ENCODE results near the gene APBA1. TPM values are rescaled to one million over a fixed set of nuclear protein-coding genes. Genes with fewer than 3 reads are reported as not detected.

APBA1 gene
- total and polyA plus RNA-seq, 2 of the 4 experiments (the other 2 are of a cell fraction) = 3.8 to 5.1 TPM

DNA sequence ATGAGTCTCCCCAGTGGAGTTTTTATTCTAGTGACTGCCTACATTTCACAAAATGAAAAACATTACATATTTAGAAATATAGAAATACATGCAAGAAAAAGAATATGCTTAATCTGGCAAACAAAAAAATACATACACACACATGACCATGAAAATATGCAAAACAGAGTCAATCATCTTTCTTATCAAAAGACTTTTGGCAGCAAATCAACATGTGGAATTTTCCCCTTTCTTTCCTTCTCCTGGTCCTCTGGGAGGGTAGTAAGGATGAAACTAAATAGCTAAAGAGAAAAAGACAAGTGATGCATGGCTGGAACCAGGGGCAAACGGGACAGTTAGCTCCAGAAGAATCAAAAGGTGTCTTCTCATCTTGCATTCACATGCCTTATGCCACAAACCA, 69.4 kb downstream of the APBA1 start:
- Histone ChIP-seq H3K27me3 (ENCODE audit: control insufficient read depth, insufficient read depth, low read length) (no peaks in the 10 kb centered on the region), H3K79me1 (ENCODE audit: low read depth in 1 of 2, low read length in 2 of 2) (peaks cover 3 to 8% of the 10 kb centered on the region in 2 experiments; a peak in 2 of 4 replicates), H3K23ac (ENCODE audit: low read depth, low read length) (no peak overlapping the region), H2BK120ac (ENCODE audit: low read depth, low read length) (no peak overlapping the region), H3K36me3 (ENCODE audit: control insufficient read depth, insufficient read depth, low read length) (no peaks in the 10 kb centered on the region), H2AK9ac (replicated peaks; ENCODE audit: low read depth, low read length, poor library complexity) (no peak overlapping the region), H2BK15ac (ENCODE audit: low read depth, low read length) (no peak overlapping the region), H4K8ac (ENCODE audit: low read depth in 2 of 2, low read length in 2 of 2) (no peak overlapping the region), H3K9me3 (ENCODE audit: control insufficient read depth, insufficient read depth, low read length) (no peaks in the 10 kb centered on the region), H2BK5ac (ENCODE audit: low read depth, low read length, poor library complexity, severe bottlenecking) (no peak overlapping the region), H3K9me1 (ENCODE audit: insufficient read depth, low read length) (peaks cover 12% of the 10 kb centered on the region), H2AFZ (replicated peaks; ENCODE audit: low read length, poor library complexity) (no peak overlapping the region), H3K14ac (replicated peaks; ENCODE audit: low read depth, low read length) (no peak overlapping the region), H3K4ac (ENCODE audit: low read depth, low read length) (no peak overlapping the region), H2AK5ac (ENCODE audit: low read depth, low read length) (no peak overlapping the region), H3K18ac (ENCODE audit: low read depth, low read length) (no peak overlapping the region), H4K91ac (ENCODE audit: insufficient read depth, low read depth, low read length) (no peak overlapping the region), H3K4me2 (ENCODE audit: low read depth, low read length) (no peak overlapping the region), H2BK20ac (ENCODE audit: low read depth, low read length) (no peak overlapping the region), H3K27ac (ENCODE audit: insufficient read depth, low read length) (no peak overlapping the region), H3K4me3 (ENCODE audit: insufficient read depth, low read depth, low read length) (no peak overlapping the region), H3K4me1 (ENCODE audit: control insufficient read depth, insufficient read depth, low read length) (no peaks in the 10 kb centered on the region), H3K56ac (ENCODE audit: extremely low read depth, insufficient read depth, low read length) (no peak overlapping the region), H4K20me1 (ENCODE audit: insufficient read depth, low read length) (no peaks in the 10 kb centered on the region), H4K5ac (ENCODE audit: low read depth, low read length) (no peak overlapping the region), H3K9ac (ENCODE audit: low read depth, low read length) (no peak overlapping the region)
- no TSS peak for BruUV-seq (replicated peaks)
- CTCF ChIA-PET = no interaction called here
- no CpG with 5 or more reads among the region's 1 CpG for WGBS, 2 experiments (ENCODE audit: extremely low coverage in 2 of 2, insufficient read length in 1 of 2)
- in situ Hi-C loops (cut with MboI; ENCODE audit: low sequenced_read_pairs) = no loop called here
- POLR2A ChIA-PET (ENCODE audit: unreplicated experiment) = no interaction called here
- intact Hi-C loops (cut with micrococcal nuclease) = no loop called here
- DNase-seq (no peak), ATAC-seq (ENCODE audit: low read depth) (no peak)
- dilution Hi-C loops (cut with HindIII; ENCODE audit: low sequenced_read_pairs, unreplicated experiment) = no loop called here
- no peak for TF ChIP-seq MXI1 (IDR thresholded peaks at IDR 0.05; ENCODE audit: borderline replicate concordance, low read depth, low read length)
- TF ChIP-seq, protein P1, sequence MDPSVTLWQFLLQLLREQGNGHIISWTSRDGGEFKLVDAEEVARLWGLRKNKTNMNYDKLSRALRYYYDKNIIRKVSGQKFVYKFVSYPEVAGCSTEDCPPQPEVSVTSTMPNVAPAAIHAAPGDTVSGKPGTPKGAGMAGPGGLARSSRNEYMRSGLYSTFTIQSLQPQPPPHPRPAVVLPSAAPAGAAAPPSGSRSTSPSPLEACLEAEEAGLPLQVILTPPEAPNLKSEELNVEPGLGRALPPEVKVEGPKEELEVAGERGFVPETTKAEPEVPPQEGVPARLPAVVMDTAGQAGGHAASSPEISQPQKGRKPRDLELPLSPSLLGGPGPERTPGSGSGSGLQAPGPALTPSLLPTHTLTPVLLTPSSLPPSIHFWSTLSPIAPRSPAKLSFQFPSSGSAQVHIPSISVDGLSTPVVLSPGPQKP (IDR thresholded peaks at IDR 0.05; ENCODE audit: borderline replicate concordance, low read depth, low read length) = no peak
- TF ChIP-seq RFX5 (IDR thresholded peaks at IDR 0.05; ENCODE audit: low read depth, low read length) = no peak
- no peak for TF ChIP-seq CHD1 (IDR thresholded peaks at IDR 0.05; ENCODE audit: low read depth, low read length)
- TF ChIP-seq BHLHE40 (IDR thresholded peaks at IDR 0.05; ENCODE audit: low read depth, low read length) = no peak
- TF ChIP-seq POLR2A (IDR thresholded peaks at IDR 0.05; ENCODE audit: low read depth, low read length) = no peak
- no peak for TF ChIP-seq RCOR1 (IDR thresholded peaks at IDR 0.05; ENCODE audit: insufficient replicate concordance, low read length)
- TF ChIP-seq FOS (IDR thresholded peaks at IDR 0.05; ENCODE audit: low read depth, low read length) = no peak
- TF ChIP-seq RAD21 (IDR thresholded peaks at IDR 0.05; ENCODE audit: low read length) = no peak
- TF ChIP-seq MAZ (IDR thresholded peaks at IDR 0.05; ENCODE audit: borderline replicate concordance, low read depth, low read length) = no peak
- no peak for TF ChIP-seq SMC3 (IDR thresholded peaks at IDR 0.05; ENCODE audit: low read depth, low read length)
- no peak for TF ChIP-seq MAFK (IDR thresholded peaks at IDR 0.05; ENCODE audit: low read depth, low read length)
- TF ChIP-seq CEBPB (IDR thresholded peaks at IDR 0.05; ENCODE audit: low read depth, low read length) = no peak
- TF ChIP-seq, protein P2, sequence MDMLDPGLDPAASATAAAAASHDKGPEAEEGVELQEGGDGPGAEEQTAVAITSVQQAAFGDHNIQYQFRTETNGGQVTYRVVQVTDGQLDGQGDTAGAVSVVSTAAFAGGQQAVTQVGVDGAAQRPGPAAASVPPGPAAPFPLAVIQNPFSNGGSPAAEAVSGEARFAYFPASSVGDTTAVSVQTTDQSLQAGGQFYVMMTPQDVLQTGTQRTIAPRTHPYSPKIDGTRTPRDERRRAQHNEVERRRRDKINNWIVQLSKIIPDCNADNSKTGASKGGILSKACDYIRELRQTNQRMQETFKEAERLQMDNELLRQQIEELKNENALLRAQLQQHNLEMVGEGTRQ (IDR thresholded peaks at IDR 0.05; ENCODE audit: low read depth, low read length) = no peak
- TF ChIP-seq, protein P3, sequence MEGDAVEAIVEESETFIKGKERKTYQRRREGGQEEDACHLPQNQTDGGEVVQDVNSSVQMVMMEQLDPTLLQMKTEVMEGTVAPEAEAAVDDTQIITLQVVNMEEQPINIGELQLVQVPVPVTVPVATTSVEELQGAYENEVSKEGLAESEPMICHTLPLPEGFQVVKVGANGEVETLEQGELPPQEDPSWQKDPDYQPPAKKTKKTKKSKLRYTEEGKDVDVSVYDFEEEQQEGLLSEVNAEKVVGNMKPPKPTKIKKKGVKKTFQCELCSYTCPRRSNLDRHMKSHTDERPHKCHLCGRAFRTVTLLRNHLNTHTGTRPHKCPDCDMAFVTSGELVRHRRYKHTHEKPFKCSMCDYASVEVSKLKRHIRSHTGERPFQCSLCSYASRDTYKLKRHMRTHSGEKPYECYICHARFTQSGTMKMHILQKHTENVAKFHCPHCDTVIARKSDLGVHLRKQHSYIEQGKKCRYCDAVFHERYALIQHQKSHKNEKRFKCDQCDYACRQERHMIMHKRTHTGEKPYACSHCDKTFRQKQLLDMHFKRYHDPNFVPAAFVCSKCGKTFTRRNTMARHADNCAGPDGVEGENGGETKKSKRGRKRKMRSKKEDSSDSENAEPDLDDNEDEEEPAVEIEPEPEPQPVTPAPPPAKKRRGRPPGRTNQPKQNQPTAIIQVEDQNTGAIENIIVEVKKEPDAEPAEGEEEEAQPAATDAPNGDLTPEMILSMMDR (conservative IDR thresholded peaks at IDR 0.05; ENCODE audit: low read depth, low read length) = no peak
- no peak for TF ChIP-seq NFE2L2 (IDR thresholded peaks at IDR 0.05; ENCODE audit: low read depth, low read length)

Data from IMR-90 (cell line).